Measurements from ENCODE around the gene RNF31. TPM values are rescaled to one million over a fixed set of nuclear protein-coding genes. Genes with fewer than 3 reads are reported as not detected.
A peak's percentile ranks its signal among the peaks of the same experiment; 100 is the strongest.

The RNF31 gene
- polyA plus RNA-seq, 1 experiment = 12.4 TPM

GRCh38 chr14:24160850-24161804, 13.8 kb downstream of the RNF31 start, which contains the start of gene IRF9:
Gene IRF9, plus strand, starts transcription at chr14:24161265. Its CDS starts 880 bp downstream, at chr14:24162145.
- H3K4me3 ChIP-seq (ENCODE audit: low read depth, low read length) = peak within 1 kb of the TSS; percentile 60
- H3K27me3 ChIP-seq (ENCODE audit: control insufficient read depth, insufficient read depth, low read length) = no peaks in the 10 kb centered on the region
- TF ChIP-seq, protein P1, sequence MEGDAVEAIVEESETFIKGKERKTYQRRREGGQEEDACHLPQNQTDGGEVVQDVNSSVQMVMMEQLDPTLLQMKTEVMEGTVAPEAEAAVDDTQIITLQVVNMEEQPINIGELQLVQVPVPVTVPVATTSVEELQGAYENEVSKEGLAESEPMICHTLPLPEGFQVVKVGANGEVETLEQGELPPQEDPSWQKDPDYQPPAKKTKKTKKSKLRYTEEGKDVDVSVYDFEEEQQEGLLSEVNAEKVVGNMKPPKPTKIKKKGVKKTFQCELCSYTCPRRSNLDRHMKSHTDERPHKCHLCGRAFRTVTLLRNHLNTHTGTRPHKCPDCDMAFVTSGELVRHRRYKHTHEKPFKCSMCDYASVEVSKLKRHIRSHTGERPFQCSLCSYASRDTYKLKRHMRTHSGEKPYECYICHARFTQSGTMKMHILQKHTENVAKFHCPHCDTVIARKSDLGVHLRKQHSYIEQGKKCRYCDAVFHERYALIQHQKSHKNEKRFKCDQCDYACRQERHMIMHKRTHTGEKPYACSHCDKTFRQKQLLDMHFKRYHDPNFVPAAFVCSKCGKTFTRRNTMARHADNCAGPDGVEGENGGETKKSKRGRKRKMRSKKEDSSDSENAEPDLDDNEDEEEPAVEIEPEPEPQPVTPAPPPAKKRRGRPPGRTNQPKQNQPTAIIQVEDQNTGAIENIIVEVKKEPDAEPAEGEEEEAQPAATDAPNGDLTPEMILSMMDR (IDR thresholded peaks at IDR 0.05; ENCODE audit: insufficient read depth, low read depth, low read length) = peak; percentile 96
- ChIA-PET CTCF (interaction anchor here (0.6 to 4.6 kb wide), 34 partner anchors 10 to 281 kb away, joined by 3 to 39 read pairs (median 5); partner anchors contain the start of genes CHMP4A, DCAF11, EMC9 and IPO4), POLR2A (interaction anchor here (0.6 to 1.9 kb wide), 5 partner anchors 10 to 20 kb away, joined by 3 to 8 read pairs (median 3); partner anchors contain the start of genes EMC9 and PSME2)
- DNase-seq (ENCODE audit: low read depth) = peak; percentile 78
- peaks cover 50% of the 10 kb centered on the region for H3K36me3 ChIP-seq (ENCODE audit: control insufficient read depth, insufficient read depth, low read length)

- ChIA-PET CTCF (interaction anchor here (0.8 to 4.6 kb wide), 19 partner anchors 11 to 148 kb away, joined by 3 to 39 read pairs (median 5); partner anchors contain the start of genes DCAF11, IPO4, MDP1 and NRL), POLR2A (interaction anchor here (0.6 to 1.9 kb wide), 2 partner anchors 16 to 18 kb away, joined by 3 to 5 read pairs; no protein-coding TSS in a partner anchor)
- peaks cover 49% of the 10 kb centered on the region for H3K36me3 ChIP-seq (ENCODE audit: control insufficient read depth, insufficient read depth, low read length)
- no peak for DNase-seq (ENCODE audit: low read depth)
- no peaks in the 10 kb centered on the region for H3K27me3 ChIP-seq (ENCODE audit: control insufficient read depth, insufficient read depth, low read length)
- H3K4me3 ChIP-seq (ENCODE audit: low read depth, low read length) = peak overlapping the region; percentile 60
- TF ChIP-seq, protein P1 (IDR thresholded peaks at IDR 0.05; ENCODE audit: insufficient read depth, low read depth, low read length) = no peak
Measured at GRCh38 chr14:24162093-24162492, 14.8 kb downstream of the RNF31 start.

- ChIA-PET POLR2A (interaction anchor here (0.6 kb wide), 1 partner anchor 19 kb away, joined by 7 read pairs; no protein-coding TSS in a partner anchor), CTCF (no interaction called here)
- no peak for DNase-seq (ENCODE audit: low read depth)
- Histone ChIP-seq H3K27me3 (ENCODE audit: control insufficient read depth, insufficient read depth, low read length) (no peaks in the 10 kb centered on the region), H3K36me3 (ENCODE audit: control insufficient read depth, insufficient read depth, low read length) (peaks cover 42% of the 10 kb centered on the region), H3K4me3 (ENCODE audit: low read depth, low read length) (no peak overlapping the region)
- TF ChIP-seq, protein P1 (IDR thresholded peaks at IDR 0.05; ENCODE audit: insufficient read depth, low read depth, low read length) = no peak
Measured at GRCh38 chr14:24164518-24164991, 17.3 kb downstream of the RNF31 start.

GRCh38 chr14:24165785-24166184, 18.5 kb downstream of the RNF31 start:
- DNase-seq (ENCODE audit: low read depth) = no peak
- Histone ChIP-seq H3K4me3 (ENCODE audit: low read depth, low read length) (no peak overlapping the region), H3K36me3 (ENCODE audit: control insufficient read depth, insufficient read depth, low read length) (peaks cover 33% of the 10 kb centered on the region), H3K27me3 (ENCODE audit: control insufficient read depth, insufficient read depth, low read length) (no peaks in the 10 kb centered on the region)
- TF ChIP-seq, protein P1 (IDR thresholded peaks at IDR 0.05; ENCODE audit: insufficient read depth, low read depth, low read length) = no peak
- ChIA-PET CTCF (interaction anchor here (0.6 to 0.7 kb wide), 2 partner anchors 8 to 114 kb away, joined by 3 read pairs; partner anchors contain the start of gene CARMIL3), POLR2A (no interaction called here)

Measured in BJ (cell line).